PC-9 (cell line): ENCODE measurements around the gene PA2G4. TPM values are rescaled to one million over a fixed set of nuclear protein-coding genes. Genes with fewer than 3 reads are reported as not detected.

Source experiments
- BruUV-seq: library from RNA; stranded (reverse); fragments of 400-500 nt; replicated peaks from 2 replicates; lab custom pipeline; 2021; lab: Mats Ljungman, UMichigan
- CTCF ChIA-PET: fragments of 300-600 bp; sonication (Branson Sonifier 250); formaldehyde crosslinking; loops from one replicate; lab custom pipeline; 2022; ENCODE audit warnings: antibody characterized with exemption; lab: Charles Lee
- POLR2A ChIA-PET: fragments of 300-600 bp; sonication (Branson Sonifier 250); formaldehyde crosslinking; loops from one replicate; lab custom pipeline; 2022; ENCODE audit warnings: antibody characterized with exemption; ENCODE audit not compliant: unreplicated experiment; lab: Charles Lee
- DNase-seq, 2 experiments: peaks; one replicate each; pipeline versions ENCODE4 v3.0.0 to v3.0.0-alpha.2; 2015 to 2022; ENCODE audit warnings: mixed read lengths in 1 of 2
- H2AFZ ChIP-seq: fragments of 200-600 bp; sonication (generic); 2 replicates; pipeline ENCODE4 v1.8.1; 2017; ENCODE audit warnings: antibody characterized with exemption
- H3F3A ChIP-seq: fragments of 200-600 bp; sonication (generic); 2 replicates; pipeline ENCODE4 v1.8.1; 2017; ENCODE audit warnings: antibody characterized with exemption, mild to moderate bottlenecking, low read depth; ENCODE audit not compliant: insufficient read depth
- H3K27ac ChIP-seq: fragments of 200-600 bp; sonication (generic); 2 replicates; pipeline ENCODE4 v1.6.1; 2016; ENCODE audit warnings: mixed run types
- H3K27me3 ChIP-seq: fragments of 200-600 bp; sonication (generic); 2 replicates; pipeline ENCODE4 v1.6.1; 2016; ENCODE audit warnings: low read depth, mixed run types; ENCODE audit not compliant: insufficient read depth
- H3K36me3 ChIP-seq: fragments of 200-600 bp; sonication (generic); 2 replicates; pipeline ENCODE4 v1.6.1; 2016; ENCODE audit warnings: low read depth, mixed run types
- H3K4me1 ChIP-seq: fragments of 200-600 bp; sonication (generic); replicated peaks from 2 replicates; pipeline ENCODE4 v1.6.1; 2016; ENCODE audit warnings: mixed run types; ENCODE audit not compliant: insufficient read depth
- H3K4me2 ChIP-seq: fragments of 200-600 bp; sonication (generic); 2 replicates; pipeline ENCODE4 v1.6.1; 2017; ENCODE audit warnings: mixed run types
- H3K4me3 ChIP-seq: fragments of 200-600 bp; sonication (generic); 2 replicates; pipeline ENCODE4 v1.6.1; 2016; ENCODE audit warnings: mixed run types
- H3K79me2 ChIP-seq: fragments of 200-600 bp; sonication (generic); 2 replicates; pipeline ENCODE4 v1.6.1; 2017; ENCODE audit warnings: low read depth, mixed run types
- H3K9me2 ChIP-seq: fragments of 200-600 bp; sonication (generic); 2 replicates; pipeline ENCODE4 v1.8.1; 2017; ENCODE audit warnings: mild to moderate bottlenecking; ENCODE audit not compliant: insufficient read depth
- H3K9me3 ChIP-seq: fragments of 200-600 bp; sonication (generic); 2 replicates; pipeline ENCODE4 v1.8.1; 2016; ENCODE audit warnings: low read depth; ENCODE audit not compliant: insufficient read depth
- H4K20me1 ChIP-seq: fragments of 200-600 bp; sonication (generic); 2 replicates; pipeline ENCODE4 v1.8.1; 2017; ENCODE audit not compliant: insufficient read depth
- CTCF ChIP-seq: fragments of 200-600 bp; sonication (generic); conservative IDR thresholded peaks from 2 replicates; pipeline ENCODE4 v1.6.1; 2017; ENCODE audit warnings: mixed run types, antibody characterized with exemption, mild to moderate bottlenecking, moderate library complexity
- EZH2 ChIP-seq: fragments of 200-600 bp; sonication (generic); IDR thresholded peaks from 2 replicates; pipeline ENCODE4 v1.8.0; 2017; ENCODE audit warnings: antibody characterized with exemption, low read depth
- intact Hi-C: fragments of 100-400 bp; cut with micrococcal nuclease; formaldehyde crosslinking; loops from one replicate; pipeline ENCODE4 v1.10.0; 2022; ENCODE audit not compliant: unreplicated experiment
- total RNA-seq: library from RNA; stranded (reverse); gene quantifications from 2 replicates; pipeline ENCODE4 v1.2.3, GENCODE V29; 2021

The PA2G4 gene
- total RNA-seq, 1 experiment from 2014 or later, result 159 TPM

- no peak for TF ChIP-seq CTCF
- no peaks in the 10 kb centered on the region for H3K27me3 ChIP-seq
- no peaks in the 10 kb centered on the region for H3K9me2 ChIP-seq
- intact Hi-C loops, result no loop called here
- H3K4me3 ChIP-seq, result no peak overlapping the region
- ChIA-PET POLR2A (interaction anchor here (0.7 kb wide), 1 partner anchor 375 kb away, joined by 3 read pairs; the partner anchor contains the start of gene RBMS2), CTCF (no interaction called here)
- peaks cover 27% of the 10 kb centered on the region for H3K4me1 ChIP-seq
- no TSS peak for BruUV-seq
- H4K20me1 ChIP-seq, result no peaks in the 10 kb centered on the region
- DNase-seq, result peak in 1 of 2 experiments; percentile 40
- H2AFZ ChIP-seq, result no peak overlapping the region
- H3K79me2 ChIP-seq, result no peaks in the 10 kb centered on the region
- no peaks in the 10 kb centered on the region; the same call in 1 of the 2 replicates for H3K36me3 ChIP-seq
- peak overlapping the region; percentile 37; the same call in 1 of the 2 replicates for H3K27ac ChIP-seq
- peaks cover 22% of the 10 kb centered on the region for H3F3A ChIP-seq
- peak overlapping the region; percentile 48 for H3K4me2 ChIP-seq
- H3K9me3 ChIP-seq, result no peaks in the 10 kb centered on the region
Measured at GRCh38 chr12:56146492-56147460, 42.4 kb downstream of the PA2G4 start.

- Histone ChIP-seq H4K20me1 (no peaks in the 10 kb centered on the region), H3K4me2 (no peak overlapping the region), H3K27ac (no peak overlapping the region), H3K4me1 (peaks cover 35% of the 10 kb centered on the region), H3K9me2 (no peaks in the 10 kb centered on the region), H3K36me3 (no peaks in the 10 kb centered on the region), H3K27me3 (no peaks in the 10 kb centered on the region), H3K9me3 (no peaks in the 10 kb centered on the region), H3K4me3 (no peak overlapping the region), H3F3A (peaks cover 30% of the 10 kb centered on the region), H3K79me2 (peaks cover 9% of the 10 kb centered on the region; the same call in 1 of the 2 replicates), H2AFZ (no peak overlapping the region)
- no TSS peak for BruUV-seq
- TF ChIP-seq EZH2 (no peak), CTCF (no peak)
- intact Hi-C loops, result no loop called here
- DNase-seq, result no peak
- ChIA-PET CTCF (interaction anchor here (0.6 kb wide), 2 partner anchors 18 to 176 kb away, joined by 5 to 11 read pairs; no protein-coding TSS in a partner anchor), POLR2A (interaction anchor here (0.6 kb wide), 1 partner anchor 11 kb away, joined by 9 read pairs; no protein-coding TSS in a partner anchor)
Measured at GRCh38 chr12:56150563-56150962, 46.2 kb downstream of the PA2G4 start.

GRCh38 chr12:56151672-56152131 is 47.3 kb downstream of the PA2G4 start:
- Histone ChIP-seq H3K4me2 (peak overlapping the region; percentile 88), H3K4me3 (peak overlapping the region; percentile 77), H3F3A (peaks cover 23% of the 10 kb centered on the region), H4K20me1 (no peaks in the 10 kb centered on the region), H3K36me3 (no peaks in the 10 kb centered on the region), H3K9me2 (no peaks in the 10 kb centered on the region), H3K9me3 (no peaks in the 10 kb centered on the region), H2AFZ (peak overlapping the region; percentile 82), H3K27me3 (no peaks in the 10 kb centered on the region), H3K79me2 (peaks cover 9% of the 10 kb centered on the region; the same call in 1 of the 2 replicates), H3K27ac (peak overlapping the region; percentile 83), H3K4me1 (peaks cover 27% of the 10 kb centered on the region)
- ChIA-PET POLR2A (interaction anchor here (0.6 to 0.7 kb wide), 3 partner anchors 34 to 209 kb away, joined by 3 to 6 read pairs (median 3); partner anchors contain the start of gene ZC3H10), CTCF (interaction anchor here (1.0 kb wide), 1 partner anchor 26 kb away, joined by 4 read pairs; no protein-coding TSS in a partner anchor)
- intact Hi-C loops, result loop anchor here (1.0 kb wide), 1 partner anchor 25 kb away; no protein-coding TSS in a partner anchor
- peak; percentile 77 for TF ChIP-seq CTCF
- no peak for TF ChIP-seq EZH2
- TSS peak; percentile 71 for BruUV-seq
- DNase-seq, result peak; percentile 50 to 51
